ENCODE data around the gene SOAT1. TPM values are rescaled to one million over a fixed set of nuclear protein-coding genes. Genes with fewer than 3 reads are reported as not detected.

The SOAT1 gene
- polyA plus RNA-seq, 1 donor = 36.8 TPM

- no peak for DNase-seq
Measured at GRCh38 chr1:179302070-179302469, 8.5 kb downstream of the SOAT1 start.

DNA sequence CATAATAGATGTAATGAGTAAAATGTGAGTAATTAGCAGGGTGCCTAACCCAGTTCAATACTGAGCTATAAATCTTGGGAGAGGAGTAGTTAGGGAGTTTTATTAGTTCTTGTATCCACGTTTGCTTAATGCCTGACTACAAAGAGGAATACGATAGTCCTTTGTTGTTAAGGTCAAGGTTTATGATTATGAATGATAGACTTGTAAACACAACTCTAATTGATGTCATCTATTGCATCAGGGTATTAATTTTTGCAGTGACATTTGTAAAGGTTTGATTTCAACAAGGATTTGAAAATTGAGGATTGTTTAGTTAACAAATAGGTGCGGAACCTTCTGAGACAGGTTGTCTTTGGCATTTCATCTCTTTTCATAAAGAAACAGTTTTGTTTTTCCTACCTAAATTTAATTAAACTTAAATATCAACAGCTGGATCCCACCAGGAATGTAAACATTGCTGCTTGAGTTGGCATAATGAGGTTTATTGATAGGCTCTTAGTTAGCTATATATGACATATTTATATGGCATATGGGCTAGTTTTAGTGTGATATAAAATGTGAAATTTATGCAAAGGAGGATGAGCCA, 9.7 kb downstream of the SOAT1 start:
- no peak for DNase-seq

DNA sequence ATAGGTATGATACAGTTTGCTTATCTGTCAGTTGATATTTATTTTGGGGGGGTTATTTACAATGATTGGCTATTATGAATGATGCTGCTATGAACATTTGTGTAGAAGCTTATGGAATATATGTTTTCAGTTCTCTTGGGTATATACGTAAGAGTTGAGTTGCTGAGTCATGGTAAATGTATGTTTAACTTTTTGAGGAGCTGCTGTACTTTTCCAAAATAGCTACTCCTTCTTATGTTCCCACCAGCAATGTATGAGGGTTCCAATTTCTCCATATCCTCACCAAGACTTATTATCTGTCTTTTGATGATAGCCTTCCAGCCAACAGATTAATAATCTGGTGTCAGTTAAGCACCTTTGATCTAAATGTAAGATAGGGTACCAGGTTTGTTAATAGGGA, 11.9 kb downstream of the SOAT1 start:
- no peak for DNase-seq

- no peak for DNase-seq
Measured at GRCh38 chr1:179310291-179310690, 16.7 kb downstream of the SOAT1 start.

DNA sequence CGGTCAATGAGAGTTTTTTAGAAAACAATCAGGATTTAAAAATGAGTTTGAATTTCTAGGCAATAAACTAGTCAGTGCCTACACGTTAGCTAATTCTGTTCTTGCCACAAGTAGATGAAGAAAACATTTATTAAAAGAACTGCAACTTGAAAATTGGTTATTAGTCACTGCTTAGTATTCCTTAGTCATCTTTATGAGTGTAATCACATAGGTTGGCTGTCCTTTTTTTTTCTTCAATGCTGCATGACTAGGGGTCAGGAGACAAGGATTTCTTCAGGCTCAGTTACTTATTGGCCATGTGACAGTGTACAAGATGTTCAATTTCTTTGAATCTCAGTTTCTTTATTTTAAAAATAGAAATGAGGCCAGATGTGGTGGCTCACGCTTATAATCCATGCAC, 17.1 kb downstream of the SOAT1 start:
- no peak for DNase-seq

- no peak for DNase-seq
Measured at GRCh38 chr1:179311149-179311700, 17.6 kb downstream of the SOAT1 start.

DNA sequence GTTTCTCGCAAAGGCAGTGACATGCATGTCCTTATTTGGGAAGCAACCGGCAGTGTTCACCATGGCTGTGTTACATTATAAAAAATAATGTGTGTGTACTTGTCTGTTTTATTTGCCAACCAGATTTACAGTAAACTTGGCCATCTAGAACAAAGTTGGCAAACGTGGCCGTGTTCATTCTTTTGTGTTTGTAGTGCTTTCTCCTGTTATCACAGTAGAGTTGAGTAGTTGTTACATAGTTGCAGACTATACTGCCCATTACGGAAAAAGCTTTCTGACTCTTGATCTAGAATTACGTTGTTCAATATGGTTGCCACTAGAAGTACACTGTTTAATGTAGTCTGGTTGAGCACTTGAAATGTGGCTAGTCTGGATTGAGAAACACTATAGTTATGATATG, 19.4 kb downstream of the SOAT1 start:
- DNase-seq = no peak

DNA sequence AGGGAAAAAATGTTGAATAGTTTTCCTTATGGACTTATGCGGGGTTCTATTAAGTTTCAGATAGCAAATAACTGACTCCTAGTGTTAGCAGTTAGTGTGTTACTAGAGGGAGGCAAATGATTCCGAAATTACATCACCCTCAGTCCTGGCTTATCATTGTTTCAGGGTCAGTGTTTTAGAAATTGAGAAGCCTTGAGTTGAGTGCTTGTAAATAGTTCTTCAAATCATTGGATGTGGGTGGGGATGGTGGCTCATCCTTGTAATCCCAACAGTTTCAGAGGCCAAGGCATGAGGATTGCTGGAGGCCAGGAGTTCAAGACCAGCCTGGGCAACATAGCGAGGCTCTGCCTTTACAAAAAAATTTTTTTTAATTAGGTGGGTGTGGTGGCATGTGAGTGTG, 21.3 kb downstream of the SOAT1 start:
- no peak for DNase-seq

DNA sequence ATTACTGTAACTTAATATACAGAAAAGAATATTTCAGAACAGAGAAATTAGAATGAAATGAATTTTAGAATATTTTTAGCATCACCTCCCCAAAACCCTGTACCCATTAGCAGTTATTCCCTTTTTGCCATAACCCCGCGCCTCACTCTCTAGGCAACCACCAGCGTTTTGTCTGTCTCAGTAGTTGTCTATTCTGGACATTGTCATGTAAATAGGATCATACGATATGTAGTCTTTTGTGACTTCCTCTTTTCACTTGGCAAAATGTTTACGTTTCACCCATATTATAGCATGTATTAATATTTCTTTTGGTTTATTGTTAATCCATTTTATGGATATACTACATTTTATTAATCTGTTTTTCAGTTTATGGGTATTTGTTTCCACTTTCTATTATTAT, 24.9 kb downstream of the SOAT1 start:
- DNase-seq = no peak

- no peak for DNase-seq
Measured at GRCh38 chr1:179321533-179322216, 28.1 kb downstream of the SOAT1 start.

DNA sequence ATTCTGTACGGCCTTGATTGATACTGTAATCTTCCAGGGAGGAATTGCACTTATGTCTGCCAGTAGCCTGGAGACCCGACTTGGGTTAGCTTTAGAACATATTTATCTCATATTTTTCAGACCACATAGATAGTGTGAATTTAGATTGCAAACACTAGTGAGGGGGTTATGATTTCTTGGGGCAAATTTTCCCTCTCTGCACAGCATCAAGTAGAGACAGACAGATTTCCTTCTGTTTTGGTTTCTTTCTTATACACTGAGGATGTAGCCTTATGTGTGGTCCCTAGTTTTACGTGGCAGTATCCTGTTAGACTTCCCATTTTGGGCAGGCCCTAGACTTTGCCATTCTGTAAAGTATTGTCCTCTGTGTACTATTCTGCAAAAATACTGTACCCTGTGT, 29.0 kb downstream of the SOAT1 start:
- DNase-seq = no peak

- no peak for DNase-seq
Measured at GRCh38 chr1:179323436-179323835, 29.8 kb downstream of the SOAT1 start.

GRCh38 chr1:179325836-179326235, 32.2 kb downstream of the SOAT1 start:
- no peak for DNase-seq

DNA sequence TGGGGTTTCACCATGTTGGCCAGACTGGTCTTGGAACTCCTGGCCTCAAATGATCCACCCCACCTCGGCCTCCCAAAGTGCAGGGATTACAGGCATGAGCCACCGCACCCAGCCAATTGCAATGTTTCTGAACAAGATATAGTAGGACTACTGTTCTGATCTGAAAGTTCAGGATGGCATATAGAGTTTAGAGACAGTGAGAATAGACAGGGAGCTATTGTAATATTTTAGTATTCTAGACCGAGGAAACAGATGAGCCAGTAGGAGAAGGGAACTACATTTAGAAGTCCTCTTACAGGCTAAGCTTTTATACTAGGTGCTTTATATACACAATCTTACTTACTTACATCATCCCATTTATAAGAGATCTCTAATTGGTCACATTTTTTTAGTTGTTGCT, 33.1 kb downstream of the SOAT1 start:
- DNase-seq = no peak

DNA sequence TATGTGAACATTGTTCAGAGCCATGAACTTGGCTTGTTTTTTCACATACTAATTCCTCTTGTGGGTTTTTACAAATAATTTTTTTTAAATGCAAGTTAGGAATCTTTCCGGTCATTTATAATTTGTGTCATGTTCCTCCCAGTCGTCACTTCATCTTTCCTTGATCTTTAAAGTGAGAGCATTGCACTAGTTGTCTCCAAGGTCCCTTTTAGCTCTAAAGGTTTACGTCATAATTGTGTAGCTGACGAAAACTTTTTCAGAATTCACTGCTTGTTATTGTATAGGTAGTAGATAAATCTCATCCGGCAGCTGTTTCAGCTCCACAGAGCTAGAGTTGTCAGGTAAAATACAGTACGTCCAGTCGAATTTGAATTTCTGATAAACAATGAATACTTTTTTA, 33.6 kb downstream of the SOAT1 start:
- no peak for DNase-seq

- DNase-seq = no peak
Measured at GRCh38 chr1:179327679-179328078, 34.1 kb downstream of the SOAT1 start.

GRCh38 chr1:179329862-179330261, 36.3 kb downstream of the SOAT1 start:
- DNase-seq = no peak

DNA sequence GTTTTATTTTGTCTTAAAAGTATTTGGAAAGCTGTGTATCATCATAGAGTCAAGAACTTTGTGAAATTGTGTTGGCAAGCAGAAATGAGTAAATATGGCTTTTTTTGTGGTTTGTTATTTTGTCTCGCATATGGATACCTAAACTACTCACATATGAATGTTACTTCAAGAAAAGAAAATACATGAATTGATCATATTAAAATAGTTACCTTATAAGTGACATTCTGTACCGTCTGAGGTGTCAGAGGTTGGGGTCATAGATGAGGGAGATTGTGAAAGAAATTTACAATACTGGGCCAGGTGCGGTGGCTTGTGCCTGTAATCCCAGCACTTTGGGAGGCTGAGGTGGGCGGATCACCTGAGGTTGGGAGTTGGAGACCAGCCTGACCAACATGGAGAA, 40.8 kb downstream of the SOAT1 start:
- no peak for DNase-seq

GRCh38 chr1:179337288-179337687, 43.7 kb downstream of the SOAT1 start:
- no peak for DNase-seq

DNA sequence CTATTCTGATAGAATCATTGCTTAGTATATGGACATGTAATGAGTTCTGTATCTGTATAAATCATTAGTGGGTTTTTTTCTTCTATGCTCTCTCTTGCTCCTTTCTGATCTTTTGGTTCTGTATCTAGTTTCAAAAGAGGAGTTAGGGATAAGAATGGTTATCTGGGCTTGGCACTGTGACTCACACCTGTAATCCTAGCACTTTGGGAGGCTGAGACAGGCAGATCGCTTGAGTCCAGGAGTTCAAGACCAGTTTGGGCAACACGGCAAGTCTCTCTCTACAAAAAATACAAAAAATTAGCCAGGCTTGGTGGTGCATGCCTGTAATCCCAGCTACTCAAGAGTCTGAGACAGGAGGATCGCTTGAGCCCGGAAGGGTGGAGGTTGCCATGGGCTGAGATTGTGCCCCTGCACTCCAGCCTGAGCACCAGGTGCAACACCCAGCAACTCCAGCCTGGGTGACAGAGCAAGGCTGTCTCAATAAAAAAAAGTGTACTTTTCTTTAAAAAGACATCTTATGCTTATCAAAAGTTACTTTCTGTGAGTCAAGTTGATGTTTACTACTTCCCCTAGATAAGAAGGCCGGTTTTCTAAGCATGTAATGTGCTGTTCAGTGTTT, 44.5 kb downstream of the SOAT1 start:
- DNase-seq = no peak

DNA sequence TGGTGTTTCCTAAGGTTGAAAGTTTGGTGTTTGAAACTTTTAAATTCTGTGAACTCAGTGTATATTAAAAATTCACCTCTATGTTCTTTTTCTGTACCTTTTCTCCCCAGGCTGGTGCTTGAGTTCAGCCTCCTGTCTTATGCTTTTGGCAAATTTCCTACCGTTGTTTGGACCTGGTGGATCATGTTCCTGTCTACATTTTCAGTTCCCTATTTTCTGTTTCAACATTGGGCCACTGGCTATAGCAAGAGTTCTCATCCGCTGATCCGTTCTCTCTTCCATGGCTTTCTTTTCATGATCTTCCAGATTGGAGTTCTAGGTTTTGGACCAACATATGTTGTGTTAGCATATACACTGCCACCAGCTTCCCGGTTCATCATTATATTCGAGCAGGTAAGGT, 47.3 kb downstream of the SOAT1 start:
- no peak for DNase-seq

GRCh38 chr1:179341943-179342547, 48.4 kb downstream of the SOAT1 start:
- DNase-seq = no peak

- no peak for DNase-seq
Measured at GRCh38 chr1:179342740-179343404, 49.3 kb downstream of the SOAT1 start.

All from left kidney (tissue), 2 donors.